Aorta (tissue), 5 donors: ENCODE measurements around the gene DENND5A. TPM values are rescaled to one million over a fixed set of nuclear protein-coding genes. Genes with fewer than 3 reads are reported as not detected.

ENCODE experiments used
- ATAC-seq: fragments of 200-7000 bp; cut with Tn5 transposase; one replicate; pipeline ENCODE4 v1.9.1; 2022; ENCODE audit warnings: moderate library complexity; ENCODE audit not compliant: low FRiP score
- DNase-seq, 2 donors: peaks; one replicate each; pipeline ENCODE4 v3.0.0-alpha.2; 2020
- H3K27ac ChIP-seq, 2 donors: one replicate each; pipeline ENCODE4 v1.5.1; 2013; ENCODE audit warnings: low read length in 2 of 2, mild to moderate bottlenecking in 2 of 2, moderate library complexity in 2 of 2, control low read depth in 1 of 2, inconsistent platforms in 1 of 2, low read depth in 1 of 2
- H3K27me3 ChIP-seq, 2 donors: one replicate each; pipeline ENCODE4 v1.6.1; 2013; ENCODE audit warnings: control low read depth in 1 of 2, low read length in 1 of 2, mild to moderate bottlenecking in 1 of 2, moderate library complexity in 1 of 2; ENCODE audit not compliant: insufficient read depth in 2 of 2, control insufficient read depth in 1 of 2
- H3K36me3 ChIP-seq, 2 donors: one replicate each; pipeline ENCODE4 v1.6.1; 2013; ENCODE audit warnings: control low read depth in 1 of 2, low read length in 1 of 2, mild to moderate bottlenecking in 1 of 2; ENCODE audit not compliant: insufficient read depth in 2 of 2, control insufficient read depth in 1 of 2
- H3K4me1 ChIP-seq, 2 donors: one replicate each; pipeline ENCODE4 v1.6.1; 2013; ENCODE audit warnings: low read length in 2 of 2, control low read depth in 1 of 2, mild to moderate bottlenecking in 1 of 2, moderate library complexity in 1 of 2; ENCODE audit not compliant: insufficient read depth in 2 of 2, control insufficient read depth in 1 of 2
- H3K4me3 ChIP-seq, 2 donors: one replicate each; pipeline ENCODE4 v1.5.1; 2013; ENCODE audit warnings: low read length in 2 of 2, control low read depth in 1 of 2, mild to moderate bottlenecking in 1 of 2
- H3K9me3 ChIP-seq: one replicate; pipeline ENCODE4 v1.6.1; 2013; ENCODE audit warnings: mild to moderate bottlenecking, low read length; ENCODE audit not compliant: control insufficient read depth
- WGBS, 2 donors: extraction: QIAGEN DNeasy Blood & Tissue Kit; methylation state at CpG; one replicate each; pipeline ENCODE4 v1.1.7; 2013; 5-methylcytosine and 5-hydroxymethylcytosine counted together
- intact Hi-C, 2 donors: fragments of 100-400 bp; cut with DNase I; formaldehyde crosslinking; loops; one replicate each; pipeline versions ENCODE4 v1.14.2 to v1.15.0; 2022
- polyA plus RNA-seq, 2 donors: library from polyadenylated mRNA; stranded (reverse); fragments of 200-250 nt; gene quantifications; one replicate each; pipeline ENCODE4 v1.2.3, GENCODE V29; 2013
- total RNA-seq, 2 donors: library from RNA; stranded (reverse); fragmentation: NEBNext Ultra II Directional; extraction: Animal tissue kit (Norgen Biotek cat#: 25700); gene quantifications; one replicate each; pipeline ENCODE4 v1.2.1, GENCODE V29; 2021
- donor health status: healthy with polysubstance abuse.
- donor health status: Bipolar disorder and iron deficiency.
- donor health status: DM: no; HTN: no; CAD: no.
- donor health status: DM: no; HTN: no; CAD: no.
- donor health status: DM: yes; HTN: yes; CAD: no.

DENND5A gene
- total and polyA plus RNA-seq, 4 donors: 56.0 to 155 (median 96.1) TPM

- Histone ChIP-seq H3K27me3 (no peaks in the 10 kb centered on the region), H3K4me1 (no peaks in the 10 kb centered on the region), H3K27ac (no peak overlapping the region), H3K36me3 (peaks cover 0 to 2% of the 10 kb centered on the region in 2 donors), H3K4me3 (no peak overlapping the region), H3K9me3 (no peaks in the 10 kb centered on the region)
- ATAC-seq (no peak), DNase-seq (no peak)
- intact Hi-C loops: no loop called here
- 96 to 97% methylated on average over 7 of the region's 7 CpGs for WGBS, 2 donors
These were observed 28.5 kb upstream of the DENND5A start for GRCh38 chr11:9293646-9294045.

- 80 to 82% methylated on average over 14 of the region's 14 CpGs for WGBS, 2 donors
- Histone ChIP-seq H3K9me3 (no peaks in the 10 kb centered on the region), H3K36me3 (peaks cover 0 to 2% of the 10 kb centered on the region in 2 donors), H3K27me3 (no peaks in the 10 kb centered on the region), H3K27ac (no peak overlapping the region), H3K4me3 (no peak overlapping the region), H3K4me1 (no peaks in the 10 kb centered on the region)
- DNase-seq (no peak), ATAC-seq (no peak)
- intact Hi-C loops: no loop called here
These were observed 20.9 kb upstream of the DENND5A start for GRCh38 chr11:9285850-9286587.

- H3K36me3 ChIP-seq: no peaks in the 10 kb centered on the region
- no peaks in the 10 kb centered on the region for H3K27me3 ChIP-seq
- DNase-seq: no peak
- no peak overlapping the region for H3K27ac ChIP-seq
- H3K9me3 ChIP-seq: no peaks in the 10 kb centered on the region
- WGBS, 2 donors: 35 to 40% methylated on average over 4 of the region's 4 CpGs
- no peaks in the 10 kb centered on the region for H3K4me1 ChIP-seq
- no peak overlapping the region for H3K4me3 ChIP-seq
- intact Hi-C loops: no loop called here
- no peak for ATAC-seq
These were observed 15.6 kb upstream of the DENND5A start for GRCh38 chr11:9280655-9281301.

GRCh38 chr11:9277176-9277575 is 12.0 kb upstream of the DENND5A start:
- no peak for ATAC-seq
- no peak overlapping the region for H3K27ac ChIP-seq
- H3K4me1 ChIP-seq: peaks cover 0 to 2% of the 10 kb centered on the region in 2 donors
- H3K9me3 ChIP-seq: no peaks in the 10 kb centered on the region
- WGBS, 2 donors: 90 to 91% methylated on average over 8 of the region's 8 CpGs
- no peaks in the 10 kb centered on the region for H3K36me3 ChIP-seq
- intact Hi-C loops: loop anchor here in 1 of 2 donors (5.0 kb wide), 1 partner anchor 35 kb away; the partner anchor contains the start of gene TMEM41B
- no peak for DNase-seq
- H3K27me3 ChIP-seq: no peaks in the 10 kb centered on the region
- no peak overlapping the region for H3K4me3 ChIP-seq

- 92 to 97% methylated on average over 3 of the region's 3 CpGs for WGBS, 2 donors
These were observed 11.4 kb upstream of the DENND5A start for GRCh38 chr11:9276571-9276970.

GRCh38 chr11:9274499-9275258 is 9.5 kb upstream of the DENND5A start:
- Histone ChIP-seq H3K27ac (no peak overlapping the region), H3K27me3 (no peaks in the 10 kb centered on the region), H3K4me3 (no peak overlapping the region), H3K9me3 (no peaks in the 10 kb centered on the region), H3K4me1 (peaks cover 0 to 2% of the 10 kb centered on the region in 2 donors), H3K36me3 (no peaks in the 10 kb centered on the region)
- intact Hi-C loops: loop anchor here in 1 of 2 donors (5.0 kb wide), 1 partner anchor 38 kb away; the partner anchor contains the start of gene TMEM41B
- no peak for ATAC-seq
- no peak for DNase-seq
- WGBS, 2 donors: 67 to 69% methylated on average over 8 of the region's 8 CpGs

More at GRCh38 chr11:9276571-9276970, 11.4 kb upstream of the DENND5A start:
- no peak for ATAC-seq
- intact Hi-C loops: loop anchor here in 1 of 2 donors (5.0 kb wide), 1 partner anchor 36 kb away; the partner anchor contains the start of gene TMEM41B
- H3K36me3 ChIP-seq: no peaks in the 10 kb centered on the region
- H3K9me3 ChIP-seq: no peaks in the 10 kb centered on the region
- no peak overlapping the region for H3K27ac ChIP-seq
- no peak overlapping the region for H3K4me3 ChIP-seq
- peaks cover 0 to 2% of the 10 kb centered on the region in 2 donors for H3K4me1 ChIP-seq
- H3K27me3 ChIP-seq: no peaks in the 10 kb centered on the region
- peak in 1 of 2 donors; percentile 54 for DNase-seq

GRCh38 chr11:9273376-9274336 is 8.5 kb upstream of the DENND5A start:
- Histone ChIP-seq H3K9me3 (no peaks in the 10 kb centered on the region), H3K27me3 (no peaks in the 10 kb centered on the region), H3K27ac (no peak overlapping the region), H3K4me1 (peaks cover 0 to 2% of the 10 kb centered on the region in 2 donors), H3K36me3 (no peaks in the 10 kb centered on the region), H3K4me3 (no peak overlapping the region)
- ATAC-seq: no peak
- WGBS, 2 donors: 96% methylated on average over 15 of the region's 15 CpGs
- intact Hi-C loops: no loop called here
- DNase-seq: peak in 1 of 2 donors; percentile 56
